Occipital lobe (tissue), 2 donors: ENCODE results near the gene P4HB. TPM values are rescaled to one million over a fixed set of nuclear protein-coding genes. Genes with fewer than 3 reads are reported as not detected.

Experiments used
- DNase-seq: peaks from one replicate; lab custom pipeline; 2025; lab: John Stamatoyannopoulos, UW
- total RNA-seq: library from RNA; depleted of rRNA; stranded (reverse); fragments of >200 nt; gene quantifications from one replicate; pipeline ENCODE4 v1.2.3, GENCODE V29; 2014

The P4HB gene
- total RNA-seq, 1 donor from 2014 or later: 57.4 TPM

- no peak for DNase-seq
These were observed 8.4 kb upstream of the P4HB start for GRCh38 chr17:81868674-81869220.

GRCh38 chr17:81867991-81868673, 7.8 kb upstream of the P4HB start:
- no peak for DNase-seq

DNA sequence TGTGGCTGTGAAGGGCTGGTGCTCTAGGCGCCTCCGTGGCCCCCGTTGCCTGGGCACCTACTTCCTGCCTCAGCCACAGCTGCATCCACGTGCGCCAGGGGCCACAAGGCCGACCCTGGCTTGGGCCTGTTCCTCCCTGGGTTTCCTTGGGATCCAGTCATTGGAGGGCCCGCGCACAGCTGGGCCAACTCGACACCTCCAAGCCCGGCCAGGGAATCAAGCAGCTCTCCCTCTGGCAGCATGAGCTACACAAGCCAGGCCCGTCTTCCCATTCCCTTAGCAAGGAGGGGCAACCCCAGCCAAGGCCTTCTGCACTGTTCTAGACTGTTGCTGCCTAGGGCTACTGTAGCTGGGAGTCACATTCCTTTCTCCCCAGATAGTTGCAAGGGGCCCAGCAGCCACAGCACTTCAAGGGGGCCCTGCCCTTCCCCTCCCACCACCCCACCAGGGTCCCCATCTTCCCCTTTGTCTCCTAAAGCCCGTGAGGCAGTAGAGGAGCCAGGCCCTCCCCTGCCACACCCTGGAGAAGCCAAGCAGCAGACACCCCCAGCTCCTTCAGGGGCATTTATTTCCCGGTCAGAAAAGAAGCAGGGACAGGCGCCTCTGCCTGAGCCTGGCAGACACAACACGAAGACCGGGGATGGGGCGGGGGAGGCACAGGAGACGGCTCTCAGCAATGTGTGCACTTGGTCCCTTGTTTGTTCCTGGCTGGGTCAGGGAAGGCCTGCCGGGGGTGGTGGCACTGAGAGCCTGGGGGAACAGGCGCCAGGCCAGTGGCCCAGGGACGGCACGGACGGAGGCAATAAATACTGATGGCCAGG, 7.0 kb upstream of the P4HB start:
- no peak for DNase-seq

- DNase-seq: no peak
These were observed 6.3 kb upstream of the P4HB start for GRCh38 chr17:81866440-81867169.

- DNase-seq: no peak
These were observed 5.6 kb upstream of the P4HB start for GRCh38 chr17:81865733-81866439.

- no peak for DNase-seq
These were observed 5.0 kb upstream of the P4HB start for GRCh38 chr17:81865358-81865732.

GRCh38 chr17:81863833-81864768, 3.8 kb upstream of the P4HB start:
- DNase-seq: no peak

GRCh38 chr17:81863123-81863675, 2.9 kb upstream of the P4HB start:
- DNase-seq: no peak

GRCh38 chr17:81860756-81861568, 627 bp upstream of the P4HB start:
- DNase-seq: peak; percentile 99

GRCh38 chr17:81858967-81859905, 1.1 kb downstream of the P4HB start:
- no peak for DNase-seq

DNA sequence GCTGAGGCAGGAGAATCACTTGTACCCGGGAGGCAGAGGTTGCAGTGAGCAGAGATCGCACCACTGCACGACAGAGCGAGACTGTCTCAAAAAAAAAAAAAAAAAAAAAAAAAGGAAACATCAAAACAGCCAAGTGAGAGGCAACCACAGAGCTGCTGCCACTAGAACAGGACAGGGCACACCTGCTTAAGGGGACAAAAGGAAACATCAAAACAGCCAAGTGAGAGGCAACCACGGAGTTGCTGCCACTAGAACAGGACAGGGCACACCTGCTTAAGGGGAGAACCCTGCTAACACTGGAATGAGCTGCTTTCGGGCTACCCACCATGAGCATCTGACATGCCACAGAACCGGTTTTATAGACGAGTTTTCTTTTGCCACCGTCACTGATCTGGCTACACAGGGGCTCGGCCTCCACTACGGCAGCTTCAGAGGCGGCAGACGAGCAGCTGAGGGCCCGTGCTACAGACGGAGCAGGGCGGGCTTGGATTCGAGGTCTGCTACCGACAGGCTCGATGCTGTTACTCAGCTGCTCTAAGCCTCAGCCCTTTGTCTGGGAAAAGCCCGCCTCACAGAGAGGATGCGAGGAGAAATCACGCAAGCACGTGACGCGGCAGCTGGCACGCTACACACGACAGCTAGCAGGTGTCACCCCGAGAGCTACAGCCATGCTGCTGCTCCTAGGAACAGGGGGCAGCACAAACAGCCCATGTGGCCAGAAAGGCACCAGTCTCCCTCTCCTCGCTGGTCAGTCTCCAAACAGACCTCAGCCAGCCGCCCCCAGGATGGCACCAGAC, 2.0 kb downstream of the P4HB start:
- no peak for DNase-seq

GRCh38 chr17:81854974-81855774, 5.2 kb downstream of the P4HB start:
- no peak for DNase-seq

DNA sequence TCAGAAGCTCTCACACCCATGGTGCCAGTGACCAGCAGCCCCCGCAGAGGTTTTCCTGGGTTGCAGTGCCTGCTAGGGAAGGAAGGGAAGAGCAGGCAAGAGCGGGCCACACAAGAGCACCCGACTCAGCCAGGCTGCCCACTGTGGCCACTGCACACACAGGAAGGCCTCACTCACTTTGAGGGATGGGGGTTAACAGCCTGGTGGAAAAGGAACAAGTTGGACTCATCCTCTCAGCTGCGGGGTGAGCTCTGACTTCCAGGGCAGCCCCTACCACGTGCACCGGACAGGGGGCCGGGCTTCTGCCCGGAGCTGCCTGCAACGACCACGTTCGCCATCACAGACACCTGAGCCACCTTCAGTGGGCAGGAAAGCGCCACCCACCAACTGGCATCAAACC, 8.1 kb downstream of the P4HB start:
- DNase-seq: no peak

- DNase-seq: no peak
These were observed 8.9 kb downstream of the P4HB start for GRCh38 chr17:81851423-81851822.

GRCh38 chr17:81849457-81849856, 10.9 kb downstream of the P4HB start:
- no peak for DNase-seq
